ENCODE measurements around the gene CASQ2. TPM values are rescaled to one million over a fixed set of nuclear protein-coding genes. Genes with fewer than 3 reads are reported as not detected.

The CASQ2 gene
- total and polyA plus RNA-seq, 2 of the 4 experiments (the other 2 are of a cell fraction), result not detected

GRCh38 chr1:115748401-115749150 is 19.9 kb downstream of the CASQ2 start:
- no peak overlapping the region for H2AK5ac ChIP-seq (ENCODE audit: low read depth, low read length)
- H3K4me2 ChIP-seq (ENCODE audit: low read depth, low read length), result no peak overlapping the region
- DNase-seq, result peak; percentile 67
- ChIA-PET POLR2A (ENCODE audit: unreplicated experiment) (no interaction called here), CTCF (no interaction called here)
- no peaks in the 10 kb centered on the region for H4K20me1 ChIP-seq (ENCODE audit: insufficient read depth, low read length)
- H3K14ac ChIP-seq (replicated peaks; ENCODE audit: low read depth, low read length), result no peak overlapping the region
- no CpG with 5 or more reads among the region's 5 CpGs for WGBS, 2 experiments (ENCODE audit: extremely low coverage in 2 of 2, insufficient read length in 1 of 2)
- H4K8ac ChIP-seq (ENCODE audit: low read depth in 2 of 2, low read length in 2 of 2), result no peak overlapping the region
- H2AK9ac ChIP-seq (replicated peaks; ENCODE audit: low read depth, low read length, poor library complexity), result no peak overlapping the region
- no peak overlapping the region for H3K23ac ChIP-seq (ENCODE audit: low read depth, low read length)
- peak; percentile 84 for ATAC-seq (ENCODE audit: low read depth)
- dilution Hi-C loops (cut with HindIII; ENCODE audit: low sequenced_read_pairs, unreplicated experiment) (no loop called here), in situ Hi-C loops (cut with MboI; ENCODE audit: low sequenced_read_pairs) (no loop called here), intact Hi-C loops (cut with micrococcal nuclease) (no loop called here)
- no peak overlapping the region for H2BK120ac ChIP-seq (ENCODE audit: low read depth, low read length)
- no peak overlapping the region for H2BK5ac ChIP-seq (ENCODE audit: low read depth, low read length, poor library complexity, severe bottlenecking)
- BruUV-seq (replicated peaks), result no TSS peak
- TF ChIP-seq FOS (IDR thresholded peaks at IDR 0.05; ENCODE audit: low read depth, low read length) (peak; percentile 67; the same call in 1 of the 2 replicates), NFE2L2 (IDR thresholded peaks at IDR 0.05; ENCODE audit: low read depth, low read length) (peak; percentile 50; the same call in 1 of the 2 replicates), CHD1 (IDR thresholded peaks at IDR 0.05; ENCODE audit: low read depth, low read length) (no peak)
- no peak overlapping the region for H3K4ac ChIP-seq (ENCODE audit: low read depth, low read length)
- no peak overlapping the region for H3K56ac ChIP-seq (ENCODE audit: extremely low read depth, insufficient read depth, low read length)
- H3K36me3 ChIP-seq (ENCODE audit: control insufficient read depth, insufficient read depth, low read length), result no peaks in the 10 kb centered on the region
- no peak overlapping the region for H3K18ac ChIP-seq (ENCODE audit: low read depth, low read length)
- H3K4me1 ChIP-seq (ENCODE audit: control insufficient read depth, insufficient read depth, low read length), result no peaks in the 10 kb centered on the region
- H3K27me3 ChIP-seq (ENCODE audit: control insufficient read depth, insufficient read depth, low read length), result peaks cover 9% of the 10 kb centered on the region
- no peaks in the 10 kb centered on the region for H3K9me1 ChIP-seq (ENCODE audit: insufficient read depth, low read length)
- H4K5ac ChIP-seq (ENCODE audit: low read depth, low read length), result no peak overlapping the region
- H3K9me3 ChIP-seq (ENCODE audit: control insufficient read depth, insufficient read depth, low read length), result no peaks in the 10 kb centered on the region
- H3K79me1 ChIP-seq (ENCODE audit: low read depth in 1 of 2, low read length in 2 of 2), result no peaks in the 10 kb centered on the region
- no peak overlapping the region for H3K27ac ChIP-seq (ENCODE audit: insufficient read depth, low read length)
- H3K9ac ChIP-seq (ENCODE audit: low read depth, low read length), result no peak overlapping the region
- H4K91ac ChIP-seq (ENCODE audit: insufficient read depth, low read depth, low read length), result no peak overlapping the region
- no peak overlapping the region for H3K4me3 ChIP-seq (ENCODE audit: insufficient read depth, low read depth, low read length)
- H2BK20ac ChIP-seq (ENCODE audit: low read depth, low read length), result no peak overlapping the region
- H2AFZ ChIP-seq (replicated peaks; ENCODE audit: low read length, poor library complexity), result no peak overlapping the region
- H2BK15ac ChIP-seq (ENCODE audit: low read depth, low read length), result no peak overlapping the region

Data from IMR-90 (cell line).